HG03159 (cell line): ENCODE measurements around the gene LTK.
"Not testable (repeated sequence)": the region's sequence is repeated elsewhere in the genome, so short reads cannot be mapped to it uniquely, and the experiment has no call there.

Experiments
- ATAC-seq: cut with Tn5 transposase; IDR thresholded peaks from one replicate; pipeline ENCODE4 v1.9.1; 2021; ENCODE audit warnings: mild to moderate bottlenecking, moderate library complexity; ENCODE audit not compliant: unreplicated experiment

The LTK gene

GRCh38 chr15:41480396-41481140 is 33.1 kb downstream of the LTK start:
- ATAC-seq: no peak

GRCh38 chr15:41476416-41477048 is 37.1 kb downstream of the LTK start:
- ATAC-seq: no peak

- ATAC-seq: no peak
Observed at GRCh38 chr15:41474941-41475340, 38.7 kb downstream of the LTK start.

GRCh38 chr15:41474436-41474835 is 39.2 kb downstream of the LTK start:
- ATAC-seq: no peak

- no peak for ATAC-seq
Observed at GRCh38 chr15:41473418-41473817, 40.2 kb downstream of the LTK start.

- ATAC-seq: not testable (repeated sequence)
Observed at GRCh38 chr15:41469644-41470043, 44.0 kb downstream of the LTK start.

GRCh38 chr15:41466711-41467110 is 46.9 kb downstream of the LTK start:
- no peak for ATAC-seq

GRCh38 chr15:41465822-41466421 is 47.7 kb downstream of the LTK start:
- ATAC-seq: no peak

- no peak for ATAC-seq
Observed at GRCh38 chr15:41464889-41465580, 48.6 kb downstream of the LTK start.

GRCh38 chr15:41462084-41462795 is 51.4 kb downstream of the LTK start:
- ATAC-seq: no peak
